K562 (cell line): ENCODE data around the gene GLI3.

Experiments
- CHD2 ChIP-seq: IDR thresholded peaks from 2 replicates; pipeline ENCODE4 v1.6.1; 2011; ENCODE audit warnings: low read depth, low read length
- EP300 ChIP-seq: IDR thresholded peaks from 2 replicates; pipeline ENCODE4 v1.6.1; 2012; ENCODE audit warnings: low read length, improper control_type of control experiment
- ERF ChIP-seq: fragments of 450-650 bp; formaldehyde crosslinking; IDR thresholded peaks from 2 replicates; pipeline ENCODE4 v1.4.0; 2020; ENCODE audit warnings: mild to moderate bottlenecking, mixed read lengths
- EZH2 ChIP-seq: IDR thresholded peaks from 2 replicates; pipeline ENCODE4 v1.6.1; 2012; ENCODE audit warnings: low read depth, mild to moderate bottlenecking, inconsistent platforms, low read length, borderline replicate concordance
- FOXJ2 ChIP-seq: fragments of 200-800 bp; sonication (Bioruptor generic); IDR thresholded peaks from 2 replicates; pipeline ENCODE4 v1.6.1; 2016; ENCODE audit warnings: missing genetic modification characterization, missing compliant biosample characterization
- POLR2AphosphoS2 ChIP-seq: IDR thresholded peaks from 2 replicates; pipeline ENCODE4 v1.6.1; 2012; ENCODE audit warnings: low read length, improper control_type of control experiment
- ZNF140 ChIP-seq: fragments of 250-450 bp; sonication (Bioruptor Pico); IDR thresholded peaks from 2 replicates; pipeline ENCODE4 v1.8.0; 2021; ENCODE audit warnings: moderate library complexity, mild to moderate bottlenecking, inconsistent platforms
- ZNF217 ChIP-seq: sonication (generic); formaldehyde crosslinking; IDR thresholded peaks from 2 replicates; pipeline ENCODE4 v1.8.0; 2022; ENCODE audit warnings: mild to moderate bottlenecking, missing genetic modification reagents
- ZNF785 ChIP-seq: fragments of 250-450 bp; sonication (Bioruptor Pico); IDR thresholded peaks from 2 replicates; pipeline ENCODE4 v1.4.0; 2020; ENCODE audit warnings: mild to moderate bottlenecking
- TF ChIP-seq, protein P1 (sequence below): fragments of 450-650 bp; IDR thresholded peaks from 2 replicates; pipeline ENCODE4 v1.6.1; 2016; ENCODE audit warnings: missing biosample characterization, missing genetic modification characterization
- TF ChIP-seq, protein P2 (sequence below), 3 experiments: IDR thresholded peaks in 2 of 3; conservative IDR thresholded peaks in 1 of 3; 2 replicates each; pipeline ENCODE4 v1.5.1; 2011 to 2012; ENCODE audit warnings: low read length in 3 of 3, mild to moderate bottlenecking in 3 of 3, control low read depth in 2 of 3, improper control_type of control experiment in 1 of 3, inconsistent platforms in 1 of 3, low read depth in 1 of 3, mixed read lengths in 1 of 3, moderate library complexity in 1 of 3; ENCODE audit not compliant: insufficient read depth in 2 of 3
- TF ChIP-seq, protein P3 (sequence below): fragments of 250-450 bp; sonication (Bioruptor Pico); IDR thresholded peaks from 2 replicates; pipeline ENCODE4 v1.8.0; 2021; ENCODE audit warnings: mild to moderate bottlenecking, moderate library complexity
- TF ChIP-seq, protein P4 (sequence below): sonication (generic); formaldehyde crosslinking; IDR thresholded peaks from 2 replicates; pipeline ENCODE4 v1.8.1; 2022; ENCODE audit warnings: missing genetic modification reagents

DNA sequence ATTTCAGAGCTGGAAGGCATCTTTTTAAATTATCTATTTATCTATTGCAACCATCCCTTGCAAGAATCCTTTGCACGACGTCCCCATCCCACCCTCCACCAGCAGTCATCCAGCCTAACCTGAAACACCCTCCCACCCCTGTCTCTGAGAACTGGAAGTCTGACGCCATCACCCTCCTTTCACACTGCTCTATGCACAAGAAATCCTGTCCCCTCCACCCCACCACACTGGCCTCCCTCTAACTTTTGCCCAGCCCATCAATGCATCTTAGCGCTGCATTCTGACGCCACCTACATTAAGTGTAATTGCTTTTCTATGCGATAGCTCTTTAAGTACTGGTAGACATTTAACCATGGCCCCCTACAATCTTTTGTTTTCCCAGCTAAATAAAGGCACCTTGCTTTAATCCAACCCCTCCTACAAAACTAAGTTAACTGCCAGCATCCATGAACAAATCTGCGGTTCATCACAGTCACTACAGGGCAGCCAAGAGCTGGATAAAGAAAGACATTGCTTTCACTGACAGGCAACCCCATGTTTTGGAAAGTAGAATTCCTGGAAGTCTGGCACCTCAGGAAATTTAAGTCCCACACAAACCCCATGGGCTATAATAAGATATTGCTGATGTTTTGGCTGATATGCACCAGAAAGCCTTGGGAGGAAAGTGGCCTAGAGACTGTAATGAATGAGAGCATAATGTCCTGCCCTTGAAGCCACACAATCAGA is 128.0 kb downstream of the GLI3 start:
- TF ChIP-seq, protein P1, sequence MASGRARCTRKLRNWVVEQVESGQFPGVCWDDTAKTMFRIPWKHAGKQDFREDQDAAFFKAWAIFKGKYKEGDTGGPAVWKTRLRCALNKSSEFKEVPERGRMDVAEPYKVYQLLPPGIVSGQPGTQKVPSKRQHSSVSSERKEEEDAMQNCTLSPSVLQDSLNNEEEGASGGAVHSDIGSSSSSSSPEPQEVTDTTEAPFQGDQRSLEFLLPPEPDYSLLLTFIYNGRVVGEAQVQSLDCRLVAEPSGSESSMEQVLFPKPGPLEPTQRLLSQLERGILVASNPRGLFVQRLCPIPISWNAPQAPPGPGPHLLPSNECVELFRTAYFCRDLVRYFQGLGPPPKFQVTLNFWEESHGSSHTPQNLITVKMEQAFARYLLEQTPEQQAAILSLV (tag) = no peak
- TF ChIP-seq ZNF140 (CRISPR knock-in tag) (no peak), EP300 (no peak), CHD2 (no peak), ZNF217 (no peak), ZNF785 (CRISPR knock-in tag) (no peak), EZH2 (no peak), POLR2AphosphoS2 (no peak), FOXJ2 (tag) (no peak), ERF (CRISPR knock-in tag) (no peak)
- TF ChIP-seq, protein P2, sequence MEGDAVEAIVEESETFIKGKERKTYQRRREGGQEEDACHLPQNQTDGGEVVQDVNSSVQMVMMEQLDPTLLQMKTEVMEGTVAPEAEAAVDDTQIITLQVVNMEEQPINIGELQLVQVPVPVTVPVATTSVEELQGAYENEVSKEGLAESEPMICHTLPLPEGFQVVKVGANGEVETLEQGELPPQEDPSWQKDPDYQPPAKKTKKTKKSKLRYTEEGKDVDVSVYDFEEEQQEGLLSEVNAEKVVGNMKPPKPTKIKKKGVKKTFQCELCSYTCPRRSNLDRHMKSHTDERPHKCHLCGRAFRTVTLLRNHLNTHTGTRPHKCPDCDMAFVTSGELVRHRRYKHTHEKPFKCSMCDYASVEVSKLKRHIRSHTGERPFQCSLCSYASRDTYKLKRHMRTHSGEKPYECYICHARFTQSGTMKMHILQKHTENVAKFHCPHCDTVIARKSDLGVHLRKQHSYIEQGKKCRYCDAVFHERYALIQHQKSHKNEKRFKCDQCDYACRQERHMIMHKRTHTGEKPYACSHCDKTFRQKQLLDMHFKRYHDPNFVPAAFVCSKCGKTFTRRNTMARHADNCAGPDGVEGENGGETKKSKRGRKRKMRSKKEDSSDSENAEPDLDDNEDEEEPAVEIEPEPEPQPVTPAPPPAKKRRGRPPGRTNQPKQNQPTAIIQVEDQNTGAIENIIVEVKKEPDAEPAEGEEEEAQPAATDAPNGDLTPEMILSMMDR (IDR thresholded peaks at IDR 0.05 in 2 of 3, conservative IDR thresholded peaks at IDR 0.05 in 1 of 3; ENCODE audit: insufficient read depth in 2 of 3, low read depth in 1 of 3, low read length in 3 of 3) = no peak
- TF ChIP-seq, protein P3, sequence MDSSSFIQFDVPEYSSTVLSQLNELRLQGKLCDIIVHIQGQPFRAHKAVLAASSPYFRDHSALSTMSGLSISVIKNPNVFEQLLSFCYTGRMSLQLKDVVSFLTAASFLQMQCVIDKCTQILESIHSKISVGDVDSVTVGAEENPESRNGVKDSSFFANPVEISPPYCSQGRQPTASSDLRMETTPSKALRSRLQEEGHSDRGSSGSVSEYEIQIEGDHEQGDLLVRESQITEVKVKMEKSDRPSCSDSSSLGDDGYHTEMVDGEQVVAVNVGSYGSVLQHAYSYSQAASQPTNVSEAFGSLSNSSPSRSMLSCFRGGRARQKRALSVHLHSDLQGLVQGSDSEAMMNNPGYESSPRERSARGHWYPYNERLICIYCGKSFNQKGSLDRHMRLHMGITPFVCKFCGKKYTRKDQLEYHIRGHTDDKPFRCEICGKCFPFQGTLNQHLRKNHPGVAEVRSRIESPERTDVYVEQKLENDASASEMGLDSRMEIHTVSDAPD (CRISPR knock-in tag) = no peak
- TF ChIP-seq, protein P4, sequence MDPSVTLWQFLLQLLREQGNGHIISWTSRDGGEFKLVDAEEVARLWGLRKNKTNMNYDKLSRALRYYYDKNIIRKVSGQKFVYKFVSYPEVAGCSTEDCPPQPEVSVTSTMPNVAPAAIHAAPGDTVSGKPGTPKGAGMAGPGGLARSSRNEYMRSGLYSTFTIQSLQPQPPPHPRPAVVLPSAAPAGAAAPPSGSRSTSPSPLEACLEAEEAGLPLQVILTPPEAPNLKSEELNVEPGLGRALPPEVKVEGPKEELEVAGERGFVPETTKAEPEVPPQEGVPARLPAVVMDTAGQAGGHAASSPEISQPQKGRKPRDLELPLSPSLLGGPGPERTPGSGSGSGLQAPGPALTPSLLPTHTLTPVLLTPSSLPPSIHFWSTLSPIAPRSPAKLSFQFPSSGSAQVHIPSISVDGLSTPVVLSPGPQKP = no peak
